Panc1 (cell line): ENCODE results near the gene GRIK3. TPM values are rescaled to one million over a fixed set of nuclear protein-coding genes. Genes with fewer than 3 reads are reported as not detected.

Experiments
- ATAC-seq: fragments of 200-7000 bp; cut with Tn5 transposase; 2 replicates; pipeline ENCODE4 v1.9.1; 2020; ENCODE audit warnings: mild to moderate bottlenecking, moderate library complexity
- BruUV-seq: library from RNA; stranded (reverse); fragments of 400-500 nt; replicated peaks from 2 replicates; lab custom pipeline; 2021; lab: Mats Ljungman, UMichigan
- CTCF ChIA-PET: fragments of 300-600 bp; sonication (Branson Sonifier 250); formaldehyde crosslinking; loops from one replicate; lab custom pipeline; 2022; ENCODE audit warnings: antibody characterized with exemption; lab: Charles Lee
- POLR2A ChIA-PET: fragments of 300-600 bp; sonication (Branson Sonifier 250); formaldehyde crosslinking; loops from one replicate; lab custom pipeline; 2022; ENCODE audit warnings: antibody characterized with exemption; lab: Charles Lee
- DNase-seq: peaks from one replicate; pipeline ENCODE4 v3.0.0-alpha.2; 2010; ENCODE audit warnings: low read depth, low spot score
- H3K27ac ChIP-seq: 2 replicates; pipeline ENCODE4 v1.5.1; 2011; ENCODE audit warnings: mild to moderate bottlenecking, low read length, inconsistent platforms
- H3K27me3 ChIP-seq: fragments of 200-500 bp; sonication (Bioruptor generic); 2 replicates; pipeline ENCODE4 v1.6.0; 2014; ENCODE audit warnings: low read length, inconsistent platforms; ENCODE audit not compliant: control insufficient read depth, insufficient read depth
- H3K36me3 ChIP-seq: fragments of 200-500 bp; sonication (Bioruptor generic); 2 replicates; pipeline ENCODE4 v1.5.1; 2014; ENCODE audit warnings: inconsistent platforms, mild to moderate bottlenecking, low read length, moderate library complexity; ENCODE audit not compliant: control insufficient read depth, insufficient read depth
- H3K4me1 ChIP-seq: 2 replicates; pipeline ENCODE4 v1.5.1; 2011; ENCODE audit warnings: inconsistent platforms, mild to moderate bottlenecking, low read length, moderate library complexity; ENCODE audit not compliant: control insufficient read depth, insufficient read depth
- H3K4me3 ChIP-seq, 2 experiments: 2 replicates each; pipeline ENCODE4 v1.5.1; 2011 to 2012; ENCODE audit warnings: low read depth in 2 of 2, low read length in 2 of 2, mild to moderate bottlenecking in 2 of 2, inconsistent platforms in 1 of 2, moderate library complexity in 1 of 2
- H3K9me3 ChIP-seq: fragments of 200-500 bp; sonication (Bioruptor generic); 2 replicates; pipeline ENCODE4 v1.5.1; 2014; ENCODE audit warnings: low read depth, mild to moderate bottlenecking, inconsistent platforms, low read length, moderate library complexity; ENCODE audit not compliant: control insufficient read depth, insufficient read depth
- POLR2AphosphoS5 ChIP-seq: IDR thresholded peaks from 2 replicates; pipeline ENCODE4 v1.6.1; 2012; ENCODE audit warnings: mild to moderate bottlenecking, low read depth, low read length, moderate library complexity
- SIN3A ChIP-seq: IDR thresholded peaks from 2 replicates; pipeline ENCODE4 v1.6.1; 2012; ENCODE audit warnings: low read depth, mild to moderate bottlenecking, low read length, moderate library complexity, borderline replicate concordance; ENCODE audit not compliant: insufficient read depth
- TCF7L2 ChIP-seq: IDR thresholded peaks from 2 replicates; pipeline ENCODE4 v1.6.1; 2011; ENCODE audit warnings: mild to moderate bottlenecking, low read depth, low read length, inconsistent platforms
- in situ Hi-C: cut with HindIII; loops from 2 replicates; pipeline ENCODE4 v1.10.0; 2016; ENCODE audit warnings: low sequenced_read_pairs, low pct_unique_long_range_greater_than_20kb
- intact Hi-C: fragments of 100-400 bp; cut with micrococcal nuclease; formaldehyde crosslinking; loops from one replicate; pipeline ENCODE4 v1.10.0; 2022; ENCODE audit not compliant: unreplicated experiment
- total RNA-seq: library from RNA; stranded (reverse); gene quantifications from one replicate; pipeline ENCODE4 v1.2.1, GENCODE V29; 2021; ENCODE audit not compliant: unreplicated experiment
- TF ChIP-seq, protein P1 (sequence below): fragments of 450-650 bp; IDR thresholded peaks from 2 replicates; pipeline ENCODE4 v1.5.1; 2017; ENCODE audit warnings: mild to moderate bottlenecking
- TF ChIP-seq, protein P2 (sequence below), 2 experiments: IDR thresholded peaks; 2 replicates each; pipeline ENCODE4 v1.6.1; 2011 to 2012; ENCODE audit warnings: low read depth in 2 of 2, control low read depth in 1 of 2, low read length in 1 of 2, mild to moderate bottlenecking in 1 of 2, moderate library complexity in 1 of 2; ENCODE audit not compliant: insufficient read depth in 1 of 2

Gene GRIK3
- total RNA-seq, 1 experiment from 2014 or later, result not detected

DNA sequence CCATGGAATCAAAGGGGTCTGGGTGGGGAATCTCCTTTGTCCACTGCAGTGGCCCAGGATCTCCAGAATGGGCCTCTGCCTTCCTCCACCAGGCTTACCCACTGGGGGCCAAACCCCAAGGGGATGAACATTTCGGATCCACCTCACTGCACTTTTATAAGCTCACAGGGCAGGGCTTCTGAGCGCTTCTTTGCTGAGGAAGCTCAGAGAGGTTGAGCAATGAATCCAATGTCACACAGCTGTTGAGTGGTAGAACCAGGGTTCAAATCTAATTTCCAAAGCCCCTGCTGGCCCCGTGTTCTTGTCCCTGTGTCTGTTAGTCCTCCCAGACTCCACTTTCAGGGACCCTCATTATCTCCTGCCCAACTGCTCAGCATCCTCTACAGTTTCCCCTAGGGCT, 250.8 kb downstream of the GRIK3 start:
- DNase-seq, result no peak
- Histone ChIP-seq H3K9me3 (no peaks in the 10 kb centered on the region), H3K27me3 (peaks cover 2% of the 10 kb centered on the region; the same call in 1 of the 2 replicates), H3K4me3 (no peak overlapping the region), H3K36me3 (no peaks in the 10 kb centered on the region), H3K4me1 (no peaks in the 10 kb centered on the region), H3K27ac (no peak overlapping the region)
- CTCF ChIA-PET, result no interaction called here
- in situ Hi-C loops (no loop called here), intact Hi-C loops (no loop called here)
- BruUV-seq, result no TSS peak
- POLR2A ChIA-PET, result no interaction called here
- TF ChIP-seq POLR2AphosphoS5 (no peak), SIN3A (no peak), TCF7L2 (no peak)
- TF ChIP-seq, protein P1, sequence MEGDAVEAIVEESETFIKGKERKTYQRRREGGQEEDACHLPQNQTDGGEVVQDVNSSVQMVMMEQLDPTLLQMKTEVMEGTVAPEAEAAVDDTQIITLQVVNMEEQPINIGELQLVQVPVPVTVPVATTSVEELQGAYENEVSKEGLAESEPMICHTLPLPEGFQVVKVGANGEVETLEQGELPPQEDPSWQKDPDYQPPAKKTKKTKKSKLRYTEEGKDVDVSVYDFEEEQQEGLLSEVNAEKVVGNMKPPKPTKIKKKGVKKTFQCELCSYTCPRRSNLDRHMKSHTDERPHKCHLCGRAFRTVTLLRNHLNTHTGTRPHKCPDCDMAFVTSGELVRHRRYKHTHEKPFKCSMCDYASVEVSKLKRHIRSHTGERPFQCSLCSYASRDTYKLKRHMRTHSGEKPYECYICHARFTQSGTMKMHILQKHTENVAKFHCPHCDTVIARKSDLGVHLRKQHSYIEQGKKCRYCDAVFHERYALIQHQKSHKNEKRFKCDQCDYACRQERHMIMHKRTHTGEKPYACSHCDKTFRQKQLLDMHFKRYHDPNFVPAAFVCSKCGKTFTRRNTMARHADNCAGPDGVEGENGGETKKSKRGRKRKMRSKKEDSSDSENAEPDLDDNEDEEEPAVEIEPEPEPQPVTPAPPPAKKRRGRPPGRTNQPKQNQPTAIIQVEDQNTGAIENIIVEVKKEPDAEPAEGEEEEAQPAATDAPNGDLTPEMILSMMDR, result no peak
- TF ChIP-seq, protein P2, sequence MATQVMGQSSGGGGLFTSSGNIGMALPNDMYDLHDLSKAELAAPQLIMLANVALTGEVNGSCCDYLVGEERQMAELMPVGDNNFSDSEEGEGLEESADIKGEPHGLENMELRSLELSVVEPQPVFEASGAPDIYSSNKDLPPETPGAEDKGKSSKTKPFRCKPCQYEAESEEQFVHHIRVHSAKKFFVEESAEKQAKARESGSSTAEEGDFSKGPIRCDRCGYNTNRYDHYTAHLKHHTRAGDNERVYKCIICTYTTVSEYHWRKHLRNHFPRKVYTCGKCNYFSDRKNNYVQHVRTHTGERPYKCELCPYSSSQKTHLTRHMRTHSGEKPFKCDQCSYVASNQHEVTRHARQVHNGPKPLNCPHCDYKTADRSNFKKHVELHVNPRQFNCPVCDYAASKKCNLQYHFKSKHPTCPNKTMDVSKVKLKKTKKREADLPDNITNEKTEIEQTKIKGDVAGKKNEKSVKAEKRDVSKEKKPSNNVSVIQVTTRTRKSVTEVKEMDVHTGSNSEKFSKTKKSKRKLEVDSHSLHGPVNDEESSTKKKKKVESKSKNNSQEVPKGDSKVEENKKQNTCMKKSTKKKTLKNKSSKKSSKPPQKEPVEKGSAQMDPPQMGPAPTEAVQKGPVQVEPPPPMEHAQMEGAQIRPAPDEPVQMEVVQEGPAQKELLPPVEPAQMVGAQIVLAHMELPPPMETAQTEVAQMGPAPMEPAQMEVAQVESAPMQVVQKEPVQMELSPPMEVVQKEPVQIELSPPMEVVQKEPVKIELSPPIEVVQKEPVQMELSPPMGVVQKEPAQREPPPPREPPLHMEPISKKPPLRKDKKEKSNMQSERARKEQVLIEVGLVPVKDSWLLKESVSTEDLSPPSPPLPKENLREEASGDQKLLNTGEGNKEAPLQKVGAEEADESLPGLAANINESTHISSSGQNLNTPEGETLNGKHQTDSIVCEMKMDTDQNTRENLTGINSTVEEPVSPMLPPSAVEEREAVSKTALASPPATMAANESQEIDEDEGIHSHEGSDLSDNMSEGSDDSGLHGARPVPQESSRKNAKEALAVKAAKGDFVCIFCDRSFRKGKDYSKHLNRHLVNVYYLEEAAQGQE (IDR thresholded peaks at IDR 0.05; ENCODE audit: insufficient read depth in 1 of 2, low read depth in 2 of 2, low read length in 1 of 2), result no peak
- no peak for ATAC-seq

DNA sequence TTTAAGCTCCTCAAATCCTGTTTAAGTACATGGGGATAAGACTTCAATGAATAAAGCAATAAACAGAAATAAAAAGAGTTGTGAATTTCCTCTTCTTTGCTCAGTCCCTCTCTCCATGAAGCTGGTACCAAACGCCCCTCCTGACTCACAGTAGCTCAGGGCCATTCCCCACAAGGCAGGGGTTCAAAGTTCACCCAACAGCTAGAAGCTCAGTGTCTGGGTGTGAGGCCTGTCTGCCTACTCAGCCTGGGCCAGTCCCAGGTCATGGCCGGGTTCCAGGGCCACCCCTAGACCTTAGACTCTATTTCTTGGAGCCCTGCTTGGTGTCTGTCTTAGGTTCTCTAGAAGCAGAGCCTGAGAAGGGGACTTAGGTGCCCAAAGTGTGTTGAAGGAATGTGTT, 251.5 kb downstream of the GRIK3 start:
- ATAC-seq, result no peak
- H3K27me3 ChIP-seq, result peaks cover 2% of the 10 kb centered on the region; the same call in 1 of the 2 replicates
- no peak overlapping the region for H3K27ac ChIP-seq
- ChIA-PET CTCF (no interaction called here), POLR2A (no interaction called here)
- TF ChIP-seq, protein P1, result no peak
- TF ChIP-seq, protein P2 (IDR thresholded peaks at IDR 0.05; ENCODE audit: insufficient read depth in 1 of 2, low read depth in 2 of 2, low read length in 1 of 2), result no peak
- TF ChIP-seq POLR2AphosphoS5 (no peak), SIN3A (no peak), TCF7L2 (no peak)
- intact Hi-C loops, result no loop called here
- DNase-seq, result no peak
- H3K9me3 ChIP-seq, result no peaks in the 10 kb centered on the region
- no peaks in the 10 kb centered on the region for H3K4me1 ChIP-seq
- no TSS peak for BruUV-seq
- in situ Hi-C loops, result no loop called here
- no peak overlapping the region for H3K4me3 ChIP-seq
- no peaks in the 10 kb centered on the region for H3K36me3 ChIP-seq
